Measurements from ENCODE around the gene RAB44.
"Not testable (repeated sequence)": the region's sequence is repeated elsewhere in the genome, so short reads cannot be mapped to it uniquely, and the experiment has no call there.

RAB44 gene

DNA sequence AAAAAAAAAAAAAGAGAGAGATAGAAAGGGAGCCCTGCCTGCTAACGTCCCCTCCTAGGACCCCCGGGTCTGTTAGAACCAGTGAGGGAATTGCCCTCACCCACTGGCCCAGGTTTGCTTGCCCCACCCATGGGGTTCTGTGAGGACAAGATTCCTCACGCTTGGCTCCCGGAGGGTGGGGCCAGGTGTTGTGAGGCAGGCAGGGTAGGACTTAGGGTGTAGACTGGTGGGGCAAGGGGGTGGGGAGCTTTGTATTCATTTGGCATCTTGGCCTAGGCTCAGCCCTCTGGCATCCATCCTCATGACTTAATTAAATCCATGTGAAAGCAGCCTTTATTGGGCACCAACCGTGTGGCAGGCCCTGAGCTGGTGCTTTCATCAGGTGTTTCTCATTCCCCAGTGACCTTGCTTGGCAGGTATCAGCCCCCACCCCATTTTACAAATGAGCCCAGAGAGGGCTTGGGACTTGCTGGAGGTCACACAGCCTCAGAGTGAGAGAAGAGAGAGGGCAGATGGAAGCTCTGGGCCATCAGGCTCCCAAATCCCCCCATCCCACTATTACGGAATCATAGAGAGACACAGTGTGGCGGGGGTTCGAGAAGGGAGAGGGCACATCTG is 19.0 kb downstream of the RAB44 start:
- no peak for DNase-seq

DNA sequence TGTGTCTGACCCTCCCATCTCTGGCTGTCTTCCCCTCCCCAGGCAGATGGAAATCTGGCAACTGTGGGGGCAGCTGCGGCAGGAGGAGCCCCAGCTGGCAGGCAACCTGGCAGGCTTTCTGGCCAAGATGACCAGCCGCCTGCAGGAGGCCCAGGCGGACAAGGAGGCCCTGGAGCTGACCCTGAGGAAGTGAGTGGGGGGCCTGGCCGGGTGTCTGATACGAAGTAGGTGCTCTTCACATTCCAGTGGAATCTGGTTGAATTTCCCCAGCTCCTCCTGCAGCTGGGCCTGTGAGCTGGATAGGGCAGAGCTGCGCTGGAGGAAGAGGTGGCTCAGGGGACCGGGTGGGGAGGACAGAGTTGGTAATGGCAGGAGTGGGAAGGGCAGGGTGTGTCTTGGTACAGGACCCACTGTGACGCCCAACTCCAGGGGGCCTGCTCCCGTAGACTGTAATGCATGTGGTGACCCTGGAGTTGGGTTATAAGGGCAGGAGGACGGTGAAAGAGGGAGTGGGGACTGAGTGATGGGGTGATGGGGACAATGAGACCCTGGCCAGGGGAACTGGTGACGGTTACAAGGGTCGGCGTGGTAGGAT is 19.7 kb downstream of the RAB44 start:
- no peak for DNase-seq

DNA sequence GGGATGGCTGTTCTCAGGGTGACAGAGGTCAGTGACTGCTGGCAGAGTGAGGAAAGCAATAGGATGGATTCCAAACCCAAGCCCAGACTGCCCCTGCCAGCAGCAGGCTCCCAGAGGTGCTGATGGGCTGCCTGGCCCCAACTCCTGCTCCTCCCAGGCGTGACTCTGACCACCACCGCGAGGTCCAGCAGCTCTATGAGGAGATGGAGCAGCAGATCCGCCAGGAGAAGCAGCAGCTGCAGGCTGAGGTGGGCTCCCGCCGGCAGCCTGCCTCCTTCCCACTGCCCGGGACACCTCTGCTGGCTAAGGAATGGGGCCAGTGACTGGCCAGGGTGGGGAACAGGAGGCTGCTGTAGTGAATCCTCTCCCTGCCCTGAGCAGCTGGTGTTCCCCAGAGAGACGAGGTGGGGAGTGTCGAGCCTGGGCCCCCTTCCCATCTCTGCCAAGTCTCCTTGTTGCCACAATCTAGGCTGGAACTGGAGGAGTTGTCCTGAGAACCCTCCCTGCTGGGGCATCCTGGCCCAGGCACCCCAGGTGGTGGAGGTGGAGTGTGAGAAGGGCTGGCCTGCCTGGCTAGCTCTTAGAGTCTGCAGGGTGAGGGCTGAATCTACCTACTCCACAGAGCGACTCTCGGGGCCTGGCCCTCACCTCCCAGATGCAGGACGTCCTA is 20.4 kb downstream of the RAB44 start:
- no peak for DNase-seq

DNA sequence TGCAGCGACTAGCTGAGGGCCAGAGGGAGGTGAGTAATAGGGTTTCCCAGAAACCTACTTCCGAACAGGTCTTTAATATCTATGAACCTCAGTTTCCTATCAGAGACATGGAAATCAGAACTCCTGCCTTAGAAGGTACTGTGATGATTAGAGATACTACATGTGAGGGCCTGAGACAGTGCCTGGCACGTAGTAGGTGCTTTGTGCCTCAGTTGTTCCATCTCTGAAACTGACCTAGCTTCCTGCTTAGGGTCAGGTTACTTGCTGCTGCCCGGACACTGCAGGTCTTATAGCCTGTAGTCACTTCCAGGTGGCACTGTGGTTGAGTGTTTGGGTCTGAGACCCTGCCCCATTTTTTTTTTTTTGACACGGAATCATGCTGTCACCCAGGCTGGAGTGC is 20.9 kb downstream of the RAB44 start:
- DNase-seq = no peak

DNA sequence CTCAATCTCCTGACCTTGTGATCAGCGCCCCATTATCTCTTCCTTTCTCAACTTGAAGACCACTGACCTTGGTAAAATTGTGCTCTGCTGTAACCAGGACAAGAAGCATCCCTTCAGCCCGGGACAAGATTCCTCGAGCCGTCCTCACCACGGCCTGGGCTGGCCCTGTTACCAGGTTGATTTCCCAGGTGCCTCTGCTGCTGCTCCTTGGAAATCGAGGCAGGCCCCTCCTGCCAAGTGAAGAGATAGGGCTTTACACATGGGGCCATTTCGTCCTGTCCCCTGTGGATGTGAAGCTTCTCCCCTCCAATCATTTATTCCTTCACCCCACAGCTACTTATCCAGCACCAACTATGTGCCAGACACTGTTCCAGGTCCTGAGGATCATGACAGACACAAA is 21.5 kb downstream of the RAB44 start:
- DNase-seq = no peak

DNA sequence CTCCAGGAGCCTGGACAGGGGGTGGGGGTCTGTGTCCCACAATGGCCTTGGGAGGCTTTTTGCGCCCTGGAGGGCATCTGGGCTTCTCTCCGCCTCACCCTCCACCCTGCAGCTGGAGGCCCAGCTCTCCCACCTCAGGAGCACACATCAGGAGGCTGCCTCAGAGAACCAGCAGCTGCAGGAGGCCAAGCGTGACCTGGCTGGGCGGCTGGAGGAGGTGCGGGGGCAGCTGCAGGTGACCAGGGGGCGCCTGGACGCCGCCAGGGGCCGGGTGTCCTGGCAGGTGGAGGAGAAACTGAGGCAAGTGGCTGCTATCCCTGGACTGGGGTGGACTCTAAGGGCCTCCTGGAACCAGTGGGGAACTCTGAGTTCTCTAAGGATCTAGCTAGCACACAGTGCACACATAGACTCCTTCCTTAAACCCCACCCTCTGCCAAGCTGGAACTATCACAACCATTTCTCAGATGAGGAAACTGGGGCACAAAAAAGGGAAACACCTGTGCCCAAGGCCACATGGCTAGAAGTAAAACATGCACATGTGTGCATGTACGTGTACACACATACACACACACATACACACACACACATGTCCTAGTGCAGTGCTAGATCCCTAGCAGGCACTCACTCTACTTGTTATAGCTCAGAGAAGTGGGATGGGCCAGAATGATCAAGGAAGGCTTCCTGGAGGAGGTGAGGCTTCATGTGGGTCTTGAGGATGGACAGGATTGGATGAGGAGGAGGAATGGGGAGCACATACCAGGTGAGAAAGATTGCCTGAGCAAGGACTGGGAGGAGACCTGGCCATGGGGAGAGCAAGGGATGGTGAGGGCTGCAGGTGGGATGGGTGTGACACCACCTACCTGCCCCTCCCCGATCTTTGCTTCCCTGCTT is 22.9 kb downstream of the RAB44 start:
- peak; percentile 78 for DNase-seq

DNA sequence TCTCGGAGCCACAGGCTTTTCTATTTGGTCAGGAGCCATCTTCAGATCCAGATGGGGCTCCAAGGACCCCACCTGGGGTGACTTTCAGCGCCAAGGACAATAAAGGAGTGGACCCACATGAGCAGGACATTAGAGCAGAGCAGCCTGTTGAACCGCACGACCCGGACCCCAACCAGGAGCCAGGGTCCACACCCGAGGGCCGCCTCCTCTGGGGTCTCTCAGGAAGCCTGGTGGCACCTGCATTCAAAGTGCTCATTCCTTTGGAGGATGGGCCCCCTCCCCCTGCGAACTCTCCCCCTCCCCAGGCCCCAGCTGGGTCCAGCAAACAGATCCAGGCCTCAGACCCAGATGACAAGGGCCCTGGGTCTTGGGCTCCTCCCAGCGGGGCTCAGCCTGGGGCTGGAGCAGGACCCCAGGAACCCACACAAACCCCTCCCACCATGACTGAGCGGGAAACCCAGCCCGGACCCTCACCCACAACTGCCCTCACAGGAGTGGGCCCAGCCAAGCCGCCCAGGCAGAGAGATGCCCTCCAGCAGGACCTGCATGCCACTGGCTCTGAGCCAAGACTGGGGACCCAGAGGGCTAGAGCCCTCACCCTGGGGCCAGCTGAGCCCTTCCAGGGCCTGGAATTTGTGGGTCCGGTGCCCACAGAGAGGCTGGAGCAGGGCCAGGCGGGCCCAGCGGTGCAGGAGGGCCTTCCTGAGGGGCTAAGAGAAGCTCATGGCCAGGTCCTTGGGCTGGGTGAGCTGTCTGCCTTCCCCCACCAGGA is 23.9 kb downstream of the RAB44 start:
- no peak for DNase-seq

DNA sequence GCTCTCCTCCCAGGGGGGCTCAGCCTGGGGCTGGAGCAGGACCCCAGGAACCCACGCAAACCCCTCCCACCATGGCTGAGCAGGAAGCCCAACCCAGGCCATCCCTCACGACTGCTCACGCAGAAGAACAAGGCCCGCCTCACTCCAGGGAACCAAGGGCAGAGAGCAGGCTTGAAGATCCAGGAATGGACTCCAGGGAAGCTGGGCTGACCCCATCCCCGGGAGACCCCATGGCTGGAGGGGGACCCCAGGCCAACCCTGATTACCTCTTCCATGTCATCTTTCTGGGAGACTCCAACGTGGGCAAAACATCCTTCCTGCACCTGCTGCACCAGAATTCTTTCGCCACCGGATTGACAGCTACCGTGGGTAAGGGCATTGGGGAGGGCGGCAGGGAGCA is 24.7 kb downstream of the RAB44 start:
- DNase-seq = no peak

DNA sequence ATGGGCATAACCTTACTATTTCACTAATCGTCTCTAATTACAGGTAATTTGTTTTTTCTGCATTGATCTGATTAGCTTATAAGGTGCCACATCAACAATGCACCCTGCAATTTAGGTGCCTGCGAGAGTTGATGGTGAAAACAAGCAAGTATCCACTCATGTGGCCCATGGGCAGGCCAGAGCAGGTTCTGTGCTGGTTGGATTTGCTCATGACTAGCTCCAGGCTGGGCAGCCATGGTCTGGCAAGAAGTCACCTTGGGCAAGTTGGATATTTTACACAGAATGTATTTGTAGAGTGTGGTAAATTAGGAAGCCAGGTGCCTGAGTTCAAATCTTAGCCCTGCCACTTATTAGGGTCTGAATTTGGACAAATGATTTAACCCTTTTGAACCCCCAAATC is 25.3 kb downstream of the RAB44 start:
- peak; percentile 12 for DNase-seq

DNA sequence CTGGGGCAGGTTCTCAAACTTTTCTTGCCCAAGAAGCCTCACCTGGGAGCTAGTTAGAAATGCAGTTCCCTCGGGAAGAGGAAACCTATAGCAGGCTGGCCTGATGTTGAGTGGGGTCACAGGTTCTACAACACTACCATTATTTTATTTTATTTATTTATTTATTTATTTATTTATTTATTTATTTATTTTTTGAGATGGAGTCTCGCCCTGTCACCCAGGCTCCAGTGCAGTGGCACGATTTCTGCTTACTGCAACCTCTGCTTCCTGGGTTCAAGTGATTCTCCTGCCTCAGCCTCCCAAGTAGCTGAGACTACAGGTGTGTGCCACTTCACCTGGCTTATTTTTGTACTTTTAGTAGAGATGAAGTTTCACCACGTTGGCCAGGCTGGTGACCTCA is 26.4 kb downstream of the RAB44 start:
- DNase-seq = not testable (repeated sequence)

DNA sequence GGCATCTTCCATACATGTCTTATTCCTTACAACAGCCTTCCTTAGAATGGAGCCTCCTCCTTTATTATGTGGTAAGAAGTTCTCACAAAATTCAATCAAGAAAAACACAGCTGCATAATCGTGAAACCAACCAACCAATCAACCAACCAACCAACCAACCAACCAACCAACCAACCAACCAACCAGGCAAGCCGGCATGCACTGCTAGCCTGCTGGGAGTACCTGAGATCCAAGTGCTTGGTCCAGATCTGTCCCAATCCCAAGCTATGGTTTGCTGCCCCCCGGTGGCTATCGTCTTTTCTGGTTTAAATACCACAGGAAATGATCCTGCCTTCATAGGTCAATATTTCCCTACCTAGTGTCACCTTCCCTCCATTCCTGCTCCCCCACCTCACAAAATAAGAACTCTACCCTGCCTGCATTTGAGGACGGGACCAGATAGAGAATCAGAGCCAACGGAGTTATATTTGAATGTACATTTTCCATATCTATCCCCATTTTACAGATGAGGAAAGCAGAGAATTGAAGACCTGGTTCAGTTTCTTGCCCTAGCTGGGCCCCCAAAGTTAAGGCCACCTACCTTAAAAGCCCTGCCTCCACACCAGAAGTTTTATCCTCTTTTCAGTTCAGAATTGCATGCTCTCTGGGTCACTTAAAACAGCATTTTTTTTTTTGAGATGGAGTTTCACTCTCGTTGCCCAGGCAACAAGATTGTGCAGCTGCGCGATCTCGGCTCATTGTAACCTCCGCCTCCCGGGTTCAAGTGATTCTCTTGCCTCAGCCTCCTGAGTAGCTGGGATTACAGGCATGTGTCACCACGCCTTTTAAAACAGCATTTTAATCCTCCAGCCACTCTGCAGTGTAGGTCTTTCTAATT is 27.1 kb downstream of the RAB44 start:
- DNase-seq = peak; percentile 87

DNA sequence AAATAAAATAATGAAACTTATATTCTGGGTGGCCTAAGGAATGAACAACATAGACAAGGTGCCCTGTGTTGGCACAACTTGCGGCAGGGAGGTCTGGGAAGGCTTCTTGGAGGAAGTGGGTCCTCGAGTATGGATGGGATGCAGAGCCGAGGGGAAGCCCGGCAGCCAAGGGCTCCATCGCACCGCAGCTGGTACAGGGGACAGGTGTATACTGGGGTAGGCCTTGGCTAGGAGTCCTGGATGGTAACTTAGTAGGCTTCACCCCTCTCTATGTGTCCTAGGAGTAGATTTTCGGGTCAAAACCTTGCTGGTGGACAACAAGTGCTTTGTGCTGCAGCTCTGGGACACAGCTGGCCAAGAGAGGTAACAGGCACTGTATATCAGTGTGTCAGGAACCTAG is 28.0 kb downstream of the RAB44 start:
- no peak for DNase-seq

DNA sequence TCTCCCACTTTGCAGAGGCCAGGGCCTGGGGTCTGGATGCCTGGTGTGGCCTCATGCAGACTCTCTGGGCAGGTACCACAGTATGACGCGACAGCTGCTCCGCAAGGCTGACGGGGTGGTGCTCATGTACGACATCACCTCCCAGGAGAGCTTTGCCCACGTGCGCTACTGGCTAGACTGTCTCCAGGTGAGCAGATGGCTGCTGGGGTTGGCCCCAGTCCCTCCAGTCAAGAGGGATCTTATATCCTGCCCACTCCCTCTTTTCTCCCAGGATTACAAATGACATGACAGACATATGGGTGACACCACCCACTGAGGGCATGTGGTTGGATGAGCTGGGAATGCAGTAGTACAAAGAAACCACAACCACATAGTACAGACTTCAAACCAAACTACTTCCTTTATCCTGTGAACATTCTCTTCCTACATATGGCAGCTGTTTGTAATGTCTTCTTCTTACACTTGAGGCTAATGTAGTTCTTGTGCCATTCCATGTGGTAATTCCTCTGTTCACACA is 29.9 kb downstream of the RAB44 start:
- peak; percentile 30 for DNase-seq

DNA sequence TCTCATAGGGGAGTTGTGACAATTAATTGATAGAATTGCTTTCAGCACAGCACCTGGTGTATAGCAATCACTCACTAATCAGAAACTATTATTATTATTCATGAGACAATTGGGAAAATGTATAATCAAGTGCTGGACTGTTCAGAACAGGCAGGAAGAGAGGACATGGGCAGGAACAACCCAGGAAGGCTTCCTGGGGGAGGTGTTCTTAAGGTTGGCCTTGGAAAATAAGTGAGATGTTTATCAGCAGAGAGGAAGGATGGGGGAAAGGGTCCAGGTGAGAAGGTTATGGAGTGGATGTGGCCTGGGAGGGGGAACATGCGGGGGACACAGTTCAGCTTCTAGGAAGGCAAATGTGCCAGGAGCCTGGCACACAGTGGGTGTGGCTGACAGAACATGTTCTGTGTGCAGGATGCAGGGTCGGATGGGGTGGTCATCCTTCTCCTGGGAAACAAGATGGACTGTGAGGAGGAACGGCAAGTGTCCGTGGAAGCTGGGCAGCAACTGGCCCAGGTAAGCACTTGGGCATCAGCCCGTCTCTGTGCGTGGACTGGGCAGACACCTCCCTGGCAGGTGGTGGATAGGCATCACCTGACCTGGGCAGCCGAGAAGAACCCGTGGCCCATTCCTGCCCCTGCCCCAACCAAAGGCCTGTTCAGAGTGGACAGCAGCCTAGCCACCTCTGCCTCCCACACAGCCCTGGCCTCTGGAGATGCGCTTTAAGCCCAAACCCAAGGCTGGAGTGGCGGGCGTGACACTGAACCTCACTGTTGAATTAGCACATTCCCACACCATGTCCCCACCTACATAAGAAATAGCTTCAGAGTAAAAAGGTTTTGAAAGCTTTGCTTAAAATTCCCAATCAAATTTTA is 30.9 kb downstream of the RAB44 start:
- DNase-seq = no peak

DNA sequence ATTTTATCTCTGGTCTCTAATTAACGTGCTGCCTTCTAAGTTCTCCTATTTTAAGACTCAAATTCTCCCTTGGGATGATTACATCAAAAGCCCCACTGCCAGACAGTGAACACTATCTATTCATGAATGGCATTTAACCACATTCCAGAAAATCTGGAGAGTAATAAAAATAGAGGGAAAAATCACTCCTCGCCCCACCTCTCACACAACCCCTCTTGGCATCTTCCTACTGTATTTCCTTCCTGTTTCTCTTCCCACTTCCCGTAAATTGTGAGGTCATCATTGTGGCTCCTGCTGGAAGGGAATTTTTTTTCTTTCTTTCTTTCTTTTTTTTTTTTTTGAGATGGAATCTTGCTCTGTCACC is 31.5 kb downstream of the RAB44 start:
- no peak for DNase-seq

DNA sequence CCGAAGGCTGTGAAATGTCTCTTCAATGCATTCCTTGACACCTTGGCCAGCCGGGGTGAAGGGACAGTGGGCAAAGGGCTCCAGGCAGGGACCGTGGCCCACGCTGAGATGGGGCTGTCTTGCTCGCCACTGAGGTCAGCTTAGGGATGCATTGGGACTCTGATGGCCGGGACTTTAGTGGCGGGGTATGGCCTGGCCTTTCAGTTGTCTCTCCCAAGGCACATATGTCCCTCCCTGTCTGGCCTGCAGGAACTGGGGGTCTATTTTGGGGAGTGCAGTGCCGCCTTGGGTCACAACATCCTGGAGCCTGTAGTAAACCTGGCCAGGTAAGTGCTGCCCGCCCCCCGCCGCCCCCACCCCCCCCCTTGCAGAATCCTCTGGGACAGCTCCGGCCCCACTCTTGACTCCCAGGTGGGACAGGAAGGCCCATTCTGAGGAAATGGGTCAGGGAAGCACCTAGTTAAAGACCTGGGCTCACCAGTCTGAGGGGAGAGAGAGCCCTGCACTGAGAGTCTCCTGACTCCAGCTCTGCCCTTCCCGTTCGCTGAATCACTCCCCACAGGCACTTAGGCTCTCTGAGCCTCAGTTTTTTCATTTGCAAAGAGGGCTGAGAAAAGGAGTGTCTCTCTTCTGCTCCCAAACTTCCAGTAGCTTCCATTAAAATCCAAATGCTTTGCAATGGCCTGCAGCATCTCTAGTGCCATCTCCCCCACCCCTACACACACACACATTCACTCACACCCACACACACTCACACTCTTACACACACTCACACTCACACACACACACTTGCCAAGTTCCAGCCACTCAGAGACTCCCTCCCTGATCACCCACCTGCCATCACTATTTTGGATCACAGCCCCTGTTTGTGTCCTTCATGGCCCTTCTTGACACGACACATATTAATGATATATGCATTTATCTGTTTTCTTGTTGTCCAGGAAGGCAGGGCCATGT is 33.1 kb downstream of the RAB44 start:
- no peak for DNase-seq

DNA sequence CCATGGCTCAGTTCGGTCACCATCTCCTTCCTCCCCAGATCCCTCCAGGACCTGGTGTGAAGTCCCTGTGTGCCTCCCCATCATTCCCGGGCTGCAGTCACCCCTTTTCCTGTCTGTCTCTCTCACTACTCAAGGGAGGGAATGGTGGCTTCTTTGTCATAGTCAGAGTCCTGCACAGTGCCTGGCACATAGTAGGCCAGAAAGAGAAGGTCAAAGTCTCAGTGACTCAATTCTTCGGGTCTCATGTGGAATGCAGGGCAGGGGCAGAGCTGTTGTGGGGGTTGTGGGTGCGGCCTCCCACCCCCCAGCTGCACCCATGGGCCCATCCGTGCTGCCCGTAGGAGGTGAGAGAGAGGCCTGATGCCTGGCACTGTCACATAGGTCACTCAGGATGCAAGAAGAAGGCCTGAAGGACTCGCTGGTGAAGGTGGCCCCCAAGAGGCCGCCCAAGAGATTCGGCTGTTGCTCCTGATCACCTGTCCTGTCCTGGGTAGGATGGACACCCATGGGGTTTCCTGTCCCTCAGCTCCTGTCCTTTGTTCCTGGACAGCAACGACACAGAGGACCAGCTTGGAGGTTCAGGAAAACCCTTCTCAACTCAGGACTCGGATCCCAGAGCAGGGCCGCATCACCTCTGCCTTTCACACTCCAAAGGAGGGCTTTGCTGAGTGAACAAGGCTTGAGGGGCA is 34.1 kb downstream of the RAB44 start:
- no peak for DNase-seq

DNA sequence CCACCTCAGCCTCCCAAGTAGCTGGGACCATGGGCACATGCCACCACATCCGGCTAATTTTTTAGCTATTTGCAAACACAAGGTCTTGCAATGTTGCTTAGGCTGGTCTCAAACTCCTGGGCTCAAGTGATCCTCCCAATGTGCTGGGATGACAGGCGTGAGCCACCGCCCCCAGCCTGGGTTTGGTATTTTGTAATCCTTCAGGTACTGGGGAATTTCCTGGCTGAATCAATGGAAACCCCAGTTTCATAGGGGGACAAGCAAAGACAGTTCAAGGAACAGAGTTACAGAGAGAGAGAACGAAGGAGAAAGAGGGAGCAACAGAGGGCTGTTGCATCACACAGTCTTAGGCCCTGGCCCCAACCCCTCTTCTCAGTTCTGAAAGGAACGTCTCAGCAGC is 35.7 kb downstream of the RAB44 start:
- no peak for DNase-seq
